Stimulated activated CD8-positive, alpha-beta memory T cell treated with anti-CD3 and anti-CD28 coated beads, Interleukin-2, amount 100 ng/mL, for 1 hour (primary cell): ENCODE results near the gene ANKRD26.
"Not testable (repeated sequence)": the region's sequence is repeated elsewhere in the genome, so short reads cannot be mapped to it uniquely, and the experiment has no call there.

ENCODE experiments used
- DNase-seq, 2 donors: peaks; one replicate each; pipeline ENCODE4 v3.0.0-alpha.2; 2020; ENCODE audit warnings: low read depth in 2 of 2

ANKRD26 gene

DNA sequence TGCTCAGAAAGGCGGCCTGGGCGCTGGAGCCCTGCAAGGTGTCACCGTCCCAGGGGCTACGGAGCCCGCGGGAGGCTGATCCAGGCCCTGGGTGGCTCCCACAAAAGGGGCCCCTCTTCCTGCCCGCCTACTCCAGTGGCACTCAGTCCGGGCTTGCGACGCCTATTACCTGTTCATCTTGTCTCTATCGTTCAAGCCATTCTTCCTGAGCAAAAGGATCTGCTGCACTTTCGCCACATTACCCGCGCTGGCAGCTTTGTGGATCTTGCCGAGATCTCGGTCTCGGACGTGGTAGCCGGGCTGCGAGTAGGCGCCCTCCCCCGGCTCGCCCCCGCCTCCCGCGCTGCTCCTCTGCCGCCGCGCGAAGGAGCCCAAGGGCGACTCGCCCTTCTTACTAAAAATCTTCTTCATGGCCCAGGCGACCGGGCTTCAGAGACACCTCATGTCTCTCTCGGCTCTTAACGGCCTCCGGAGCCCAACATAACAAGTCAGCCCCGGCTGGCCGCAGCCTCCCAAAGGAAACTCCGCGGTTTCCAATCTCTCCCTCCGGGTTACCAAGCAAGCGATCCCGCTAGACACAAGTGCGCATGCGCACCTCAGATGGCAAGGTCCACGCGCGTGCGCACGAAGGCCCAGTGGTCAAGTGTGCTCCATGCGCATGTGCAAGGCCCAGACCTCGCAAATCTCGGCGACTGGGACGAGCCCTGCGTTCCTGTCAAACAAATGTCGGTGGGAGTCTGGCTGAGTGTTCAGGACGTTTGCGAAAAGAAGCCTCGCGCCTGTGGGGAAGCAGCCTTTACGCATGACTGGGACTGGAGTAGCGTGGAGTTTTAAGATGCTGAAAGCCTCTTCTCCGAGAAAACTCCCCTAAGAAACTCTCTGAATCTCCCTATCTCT is at the start of gene ANKRD26:
TSS of gene ANKRD26 (minus strand) at position 579 of the 897 bp plus-strand sequence. CDS start at position 411, 168 bp downstream.
- DNase-seq, result peak; percentile 94 to 95

GRCh38 chr10:27147701-27148100 is 47.4 kb upstream of the ANKRD26 start:
- no peak for DNase-seq

DNA sequence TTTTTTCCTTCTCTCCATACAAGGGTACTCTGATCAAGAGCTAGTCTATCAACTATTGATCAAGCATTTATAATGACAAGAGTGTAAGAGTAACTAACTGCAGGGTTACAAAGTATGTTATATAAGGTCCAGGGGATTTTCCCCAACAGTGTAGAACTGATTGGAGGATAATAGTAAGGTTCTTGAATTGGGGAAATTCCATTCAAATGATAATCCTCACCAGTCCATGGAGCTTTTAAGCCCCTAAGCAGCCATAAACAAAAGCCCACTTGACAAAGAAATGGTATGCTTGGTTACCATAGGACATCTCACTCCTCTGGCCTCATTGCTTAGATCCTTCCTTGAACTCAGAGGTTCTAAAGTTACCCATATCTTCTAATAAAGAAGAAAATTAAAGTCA is 45.6 kb upstream of the ANKRD26 start:
- DNase-seq, result no peak

DNA sequence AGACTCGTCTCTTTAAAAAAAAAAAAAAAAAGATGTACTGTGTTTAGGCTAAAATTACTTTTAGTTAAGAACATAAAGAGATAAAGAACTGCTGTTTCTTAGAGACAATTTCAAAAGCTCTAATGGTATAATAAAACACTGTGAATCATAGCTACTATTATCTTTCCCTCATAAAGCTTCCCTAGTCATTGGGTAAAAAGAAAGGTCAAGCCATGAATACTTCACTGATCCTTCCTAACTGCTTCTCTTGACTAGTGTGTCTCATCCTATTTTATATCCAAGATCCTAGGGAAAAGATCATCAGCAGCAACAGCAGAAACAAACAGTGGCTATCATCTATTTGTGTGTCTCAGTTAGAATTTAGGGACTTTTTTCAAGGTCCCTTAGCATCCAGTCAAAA is 43.4 kb upstream of the ANKRD26 start:
- no peak for DNase-seq

- no peak for DNase-seq
Measured at GRCh38 chr10:27138277-27138676, 38.0 kb upstream of the ANKRD26 start.

DNA sequence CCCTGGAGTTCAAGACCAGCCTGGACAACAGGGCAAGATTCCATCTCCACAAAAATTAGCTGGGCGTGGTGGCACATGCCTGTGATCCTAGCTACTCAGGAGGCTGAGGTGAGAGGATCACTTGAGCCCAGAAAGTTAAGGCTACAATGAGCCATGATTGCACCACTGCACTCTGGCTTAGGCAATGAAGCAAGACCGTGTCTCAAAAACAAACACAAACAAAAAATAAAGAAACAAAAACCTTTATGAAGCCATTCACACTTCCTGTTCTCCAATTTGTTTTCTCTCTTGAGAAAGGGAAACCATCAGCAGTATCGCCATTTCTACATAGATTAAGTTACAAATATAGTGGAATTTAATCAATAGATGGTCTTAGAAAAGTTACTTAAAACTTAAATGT is 34.1 kb upstream of the ANKRD26 start:
- DNase-seq, result no peak

DNA sequence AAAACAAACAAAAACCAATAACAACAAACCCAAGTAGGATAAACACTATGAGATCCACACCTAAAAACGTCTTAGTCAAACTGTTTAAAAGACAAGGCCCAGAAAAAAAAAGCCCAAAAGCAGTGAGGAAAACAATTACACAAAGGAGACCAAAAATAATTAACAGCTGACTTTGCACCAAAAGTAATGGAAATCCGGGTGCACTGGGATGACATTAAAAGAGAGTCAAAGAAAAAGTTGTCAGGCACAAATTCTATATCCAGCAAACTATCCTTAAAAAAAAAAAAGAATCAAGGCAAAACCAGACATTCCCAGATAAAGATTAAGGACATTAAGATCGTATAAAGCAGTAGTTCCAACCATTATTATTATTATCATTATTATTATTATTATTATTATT is 7.9 kb upstream of the ANKRD26 start:
- DNase-seq, result no peak

- DNase-seq, result no peak
Measured at GRCh38 chr10:27104919-27105318, 4.6 kb upstream of the ANKRD26 start.

- no peak for DNase-seq
Measured at GRCh38 chr10:27100813-27101347, 586 bp upstream of the ANKRD26 start.

DNA sequence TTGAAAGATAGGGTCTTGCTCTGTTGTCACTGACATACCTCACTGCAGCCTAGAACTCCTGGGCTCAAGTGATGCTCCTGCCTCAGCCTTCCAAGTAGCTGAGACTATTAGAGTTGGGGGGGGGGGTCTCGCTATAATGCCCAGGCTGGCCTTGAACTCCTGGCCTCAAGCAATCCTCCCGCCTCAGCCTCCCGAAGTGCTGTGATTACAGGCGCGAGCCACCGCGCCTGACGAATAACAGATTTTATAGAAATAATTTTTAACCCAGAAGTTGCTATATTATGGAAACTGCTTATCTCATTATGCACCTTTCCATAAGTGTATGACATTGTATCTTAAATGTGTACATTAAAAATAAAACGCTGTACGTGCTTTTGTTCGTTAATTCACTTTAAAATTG is 846 bp downstream of the ANKRD26 start:
- no peak for DNase-seq

DNA sequence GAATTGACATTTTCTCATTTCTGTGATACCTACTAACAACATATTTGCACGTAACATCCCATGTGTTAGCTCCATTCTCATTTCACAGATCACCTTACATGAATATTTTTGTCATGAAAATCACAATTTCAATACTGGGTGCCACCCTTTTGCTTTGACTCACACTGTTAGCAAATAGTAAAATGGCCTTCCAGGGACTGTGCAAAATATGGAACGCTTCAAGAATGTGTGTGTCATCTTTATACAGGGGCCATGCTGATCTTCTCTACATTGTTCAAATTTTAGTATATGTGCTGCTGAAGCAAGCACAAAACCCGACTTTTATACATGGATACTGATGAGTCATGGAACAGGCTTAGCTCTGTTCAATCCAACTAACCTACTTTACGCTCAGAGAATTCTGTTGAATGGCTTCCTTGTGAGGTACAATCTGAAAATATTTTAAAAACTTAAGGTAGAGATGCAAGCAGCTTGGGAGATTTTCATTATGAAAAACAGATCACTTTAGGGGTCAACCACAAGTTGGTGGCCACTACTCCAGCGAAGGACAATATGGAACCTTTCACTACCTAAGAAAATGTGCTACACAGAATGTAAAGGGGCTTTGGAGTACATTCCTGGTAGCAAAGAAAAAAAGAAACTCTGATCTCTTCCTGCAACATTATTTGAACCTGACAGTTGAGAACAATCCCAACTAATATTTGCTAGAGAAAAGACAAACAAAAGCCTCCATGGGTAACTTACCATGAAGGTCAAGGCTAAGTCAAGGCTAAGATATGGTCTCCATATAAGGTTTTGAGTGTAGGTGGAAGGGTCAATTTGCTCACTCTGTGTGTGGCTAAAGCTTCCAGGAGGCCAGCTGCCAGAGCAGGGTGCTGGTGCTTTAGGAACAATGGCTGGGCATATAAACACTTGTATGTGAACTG is 11.9 kb downstream of the ANKRD26 start:
- DNase-seq, result no peak

DNA sequence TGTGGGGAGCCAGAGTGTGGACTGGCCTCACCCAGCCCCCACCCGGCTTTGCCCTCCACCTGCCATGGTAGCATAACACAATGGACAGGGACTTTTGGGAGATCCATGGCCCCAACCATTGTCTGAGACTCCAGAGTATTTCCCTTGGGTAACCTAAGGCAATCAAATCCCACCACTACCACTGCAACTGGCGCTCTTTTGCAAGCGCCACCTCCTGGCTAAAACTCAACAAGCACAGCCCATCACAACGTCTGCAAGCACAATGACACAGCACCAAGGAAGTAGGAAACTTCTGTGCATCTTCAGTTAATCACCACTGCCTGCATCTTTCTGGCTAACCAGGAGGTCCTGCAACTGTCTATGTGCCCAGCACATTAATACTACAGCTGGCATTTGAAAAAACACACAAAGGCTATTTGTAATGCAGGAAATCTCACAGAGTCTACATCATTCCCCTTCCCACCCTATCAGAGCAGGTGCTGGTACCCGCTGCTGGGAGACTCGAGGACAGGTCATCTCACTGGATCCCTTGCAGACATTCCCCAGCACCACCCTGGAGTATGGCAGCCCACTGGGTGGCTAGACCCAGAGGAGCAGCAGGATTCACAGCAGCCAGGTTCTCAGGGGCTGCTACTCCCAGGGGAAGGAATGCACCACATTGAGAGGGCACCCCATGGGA is 27.7 kb downstream of the ANKRD26 start:
- no peak for DNase-seq

DNA sequence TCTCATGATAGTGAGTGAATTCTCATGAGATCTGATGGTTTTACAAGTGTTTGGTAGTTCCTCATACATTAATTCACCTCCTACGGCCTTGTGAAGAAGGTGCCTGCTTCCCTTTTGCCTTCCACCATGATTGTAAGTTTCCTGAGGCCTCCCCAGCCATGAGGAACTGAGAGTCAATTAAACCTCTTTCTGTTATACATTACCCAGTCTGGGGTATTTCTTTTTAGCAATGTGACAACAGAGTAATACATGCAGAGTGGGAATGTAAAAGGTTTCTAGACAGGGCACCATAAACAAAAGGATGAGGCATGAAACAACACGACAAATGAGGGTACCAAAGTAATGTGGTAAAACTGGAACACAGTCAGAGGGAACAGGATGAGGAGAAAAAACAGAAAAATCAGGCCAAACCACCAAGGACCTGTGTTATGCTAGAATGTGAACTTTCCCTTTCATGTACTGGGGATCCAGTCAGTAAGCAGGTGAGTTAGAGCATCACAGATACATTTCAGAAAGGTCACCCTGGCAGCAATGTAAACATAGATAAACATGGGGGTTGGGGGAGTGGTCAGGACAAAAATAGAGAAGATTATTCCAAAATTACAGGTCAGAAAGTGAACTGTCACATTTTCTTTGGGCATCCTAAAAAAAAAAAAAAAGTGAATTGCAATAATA is 31.9 kb downstream of the ANKRD26 start:
- DNase-seq, result no peak

DNA sequence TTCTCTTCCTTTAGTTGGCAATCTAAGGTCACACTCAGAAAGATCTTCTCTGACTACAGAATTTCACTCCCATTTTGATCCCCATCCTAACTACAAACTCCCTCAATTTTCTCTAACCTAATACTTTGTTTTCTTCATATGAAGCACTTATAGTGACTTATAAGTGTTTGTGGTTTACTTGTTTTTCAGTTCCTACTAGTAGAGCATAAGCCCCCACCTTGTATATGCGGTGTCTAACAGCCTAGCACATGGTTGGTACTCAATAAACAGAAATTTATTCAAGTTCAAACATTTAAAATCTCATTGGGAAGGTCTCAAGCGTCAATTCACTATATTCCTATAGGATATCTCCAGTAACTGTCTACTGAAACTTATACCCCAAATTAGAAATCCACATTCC is 35.2 kb downstream of the ANKRD26 start:
- no peak for DNase-seq

DNA sequence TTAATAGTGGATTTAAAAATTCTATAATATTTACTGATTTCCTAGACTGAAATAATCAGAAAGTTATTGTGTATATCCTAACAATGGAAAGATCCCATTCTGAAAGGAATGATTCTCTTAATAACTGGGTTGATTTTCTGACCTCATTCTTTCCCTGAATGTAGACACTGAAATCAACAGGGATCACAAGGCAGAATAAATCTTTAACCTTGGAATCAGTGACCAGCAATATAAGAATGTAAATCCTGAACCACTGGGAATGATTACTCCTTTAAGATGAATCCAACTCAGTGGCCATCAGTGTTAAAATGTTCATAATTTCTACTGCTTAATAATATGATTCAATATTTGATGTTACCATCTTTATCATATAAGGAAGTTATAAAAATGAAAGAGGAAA is 47.6 kb downstream of the ANKRD26 start:
- no peak for DNase-seq

GRCh38 chr10:27045247-27045646 is 55.0 kb downstream of the ANKRD26 start:
- not testable (repeated sequence) for DNase-seq

- DNase-seq, result no peak
Measured at GRCh38 chr10:27041196-27041595, 59.1 kb downstream of the ANKRD26 start.

- no peak for DNase-seq
Measured at GRCh38 chr10:27038168-27038567, 62.1 kb downstream of the ANKRD26 start.

DNA sequence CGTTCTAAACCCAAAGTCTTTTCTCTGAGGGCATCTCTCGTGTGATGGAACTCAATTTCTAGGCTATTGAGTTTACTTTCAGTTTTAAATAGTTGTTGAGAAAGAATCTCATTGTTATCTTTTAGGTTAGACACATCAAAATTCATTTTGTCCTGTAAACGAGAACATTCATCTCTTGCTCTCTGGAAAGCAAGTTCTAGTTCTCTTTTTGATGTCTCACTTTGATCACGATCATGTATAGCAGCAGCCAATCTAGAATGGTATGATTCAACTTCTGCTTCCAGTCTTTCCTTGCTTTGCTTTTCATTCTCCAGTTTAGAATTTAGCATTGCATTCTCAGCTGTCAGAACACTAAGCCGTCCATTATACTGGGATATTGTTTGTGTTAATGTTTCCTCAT is 65.1 kb downstream of the ANKRD26 start:
- DNase-seq, result no peak

- no peak for DNase-seq
Measured at GRCh38 chr10:27030060-27030459, 70.2 kb downstream of the ANKRD26 start.

GRCh38 chr10:27022048-27022447 is 78.2 kb downstream of the ANKRD26 start:
- no peak for DNase-seq
